A549 (cell line): ENCODE data around the gene CCSER1. TPM values are rescaled to one million over a fixed set of nuclear protein-coding genes. Genes with fewer than 3 reads are reported as not detected.

Source experiments
- ATAC-seq, 2 experiments: fragments of 200-7000 bp in 1 of 2; fragments of >200 bp in 1 of 2; cut with Nextera tagmentation in 1 of 2; cut with Tn5 transposase in 1 of 2; 3 replicates each; pipeline versions ENCODE4 v1.8.0 to v1.9.1; 2018 to 2020; ENCODE audit warnings: mild to moderate bottlenecking in 1 of 2, moderate library complexity in 1 of 2
- CTCF ChIA-PET: fragments of 300-600 bp; sonication (Branson Sonifier 250); formaldehyde crosslinking; extraction: SDS; loops from one replicate; lab custom pipeline; 2021; ENCODE audit warnings: antibody characterized with exemption, inconsistent platforms; lab: Yijun Ruan, JAX
- POLR2A ChIA-PET: fragments of 350-600 bp; formaldehyde crosslinking; extraction: SDS; loops from one replicate; lab custom pipeline; 2021; ENCODE audit warnings: antibody characterized with exemption, inconsistent platforms; lab: Yijun Ruan, JAX
- DNase-seq, 2 experiments: peaks; one replicate each; pipeline versions ENCODE4 v3.0.0 to v3.0.0-alpha.2; 2011 to 2016; ENCODE audit warnings: low read depth in 1 of 2, low spot score in 1 of 2
- FAIRE-seq: peaks from 2 replicates; lab custom pipeline; 2011; peaks lifted over from hg19 to GRCh38; lab: Jason Lieb, UNC
- H3K27ac ChIP-seq, 2 experiments: fragments of >200 bp; sonication (Bioruptor Twin); formaldehyde crosslinking; 3 replicates each; pipeline ENCODE4 v1.5.1; 2016 to 2017
- H3K4me1 ChIP-seq: fragments of >200 bp; sonication (Bioruptor Twin); formaldehyde crosslinking; 3 replicates; pipeline ENCODE4 v1.6.1; 2016
- H3K4me2 ChIP-seq: fragments of >200 bp; sonication (Bioruptor Twin); formaldehyde crosslinking; 3 replicates; pipeline ENCODE4 v1.6.1; 2016
- H3K4me3 ChIP-seq: fragments of >200 bp; sonication (Bioruptor Twin); formaldehyde crosslinking; 3 replicates; pipeline ENCODE4 v1.5.1; 2016
- H3K9me3 ChIP-seq: fragments of >200 bp; sonication (Bioruptor Twin); formaldehyde crosslinking; 3 replicates; pipeline ENCODE4 v1.6.1; 2016
- BCL3 ChIP-seq: fragments of >200 bp; sonication (Bioruptor Twin); formaldehyde crosslinking; IDR thresholded peaks from 3 replicates; pipeline ENCODE4 v1.6.1; 2016
- CBX8 ChIP-seq: fragments of 200-600 bp; sonication (generic); IDR thresholded peaks from 2 replicates; pipeline ENCODE4 v1.6.1; 2016
- E2F6 ChIP-seq: IDR thresholded peaks from 2 replicates; pipeline ENCODE4 v1.6.1; 2012; ENCODE audit warnings: low read depth, borderline replicate concordance
- EP300 ChIP-seq, 2 experiments: fragments of >200 bp; sonication (Bioruptor Twin); formaldehyde crosslinking; IDR thresholded peaks; 2 replicates in 1 of 2; 3 replicates in 1 of 2; pipeline ENCODE4 v1.6.1; 2016 to 2017
- ESRRA ChIP-seq: fragments of 150-350 bp; IDR thresholded peaks from 2 replicates; pipeline ENCODE4 v1.6.1; 2014; ENCODE audit warnings: mild to moderate bottlenecking, low read length, borderline replicate concordance
- HES2 ChIP-seq: fragments of >200 bp; sonication (Bioruptor Twin); formaldehyde crosslinking; IDR thresholded peaks from 2 replicates; pipeline ENCODE4 v1.6.1; 2016
- JUN ChIP-seq, 2 experiments: fragments of >200 bp; sonication (Bioruptor Twin); formaldehyde crosslinking; IDR thresholded peaks; 2 replicates in 1 of 2; 3 replicates in 1 of 2; pipeline ENCODE4 v1.6.1; 2016 to 2017
- KDM1A ChIP-seq: fragments of 200-600 bp; sonication (generic); IDR thresholded peaks from 2 replicates; pipeline ENCODE4 v1.6.1; 2016; ENCODE audit warnings: low read depth, mild to moderate bottlenecking
- MAFK ChIP-seq: fragments of 450-650 bp; IDR thresholded peaks from 2 replicates; pipeline ENCODE4 v1.6.1; 2014; ENCODE audit not compliant: partially characterized antibody
- MAX ChIP-seq: IDR thresholded peaks from 2 replicates; pipeline ENCODE4 v1.6.1; 2012
- NPAS2 ChIP-seq: fragments of 250-450 bp; sonication (Bioruptor Pico); IDR thresholded peaks from 2 replicates; pipeline ENCODE4 v1.8.0; 2022; ENCODE audit warnings: mild to moderate bottlenecking, moderate library complexity, borderline replicate concordance
- PBX3 ChIP-seq: IDR thresholded peaks from 2 replicates; pipeline ENCODE4 v1.6.1; 2012
- PHF8 ChIP-seq: fragments of 200-600 bp; sonication (generic); IDR thresholded peaks from 2 replicates; pipeline ENCODE4 v1.6.1; 2016; ENCODE audit warnings: low read depth, mild to moderate bottlenecking, antibody characterized with exemption, moderate library complexity, borderline replicate concordance
- POLR2AphosphoS2 ChIP-seq: conservative IDR thresholded peaks from 2 replicates; pipeline ENCODE4 v1.6.1; 2012; ENCODE audit warnings: low read length, improper control_type of control experiment, inconsistent platforms
- RAD21 ChIP-seq, 2 experiments: fragments of >200 bp in 1 of 2; sonication (Bioruptor Twin) in 1 of 2; formaldehyde crosslinking in 1 of 2; IDR thresholded peaks in 1 of 2; conservative IDR thresholded peaks in 1 of 2; 2 replicates in 1 of 2; 3 replicates in 1 of 2; pipeline ENCODE4 v1.6.1; 2012 to 2018; ENCODE audit warnings: inconsistent platforms in 1 of 2
- RFX5 ChIP-seq: fragments of 450-650 bp; IDR thresholded peaks from 2 replicates; pipeline ENCODE4 v1.7.1; 2014; ENCODE audit warnings: antibody characterized with exemption, mild to moderate bottlenecking, moderate library complexity
- RNF2 ChIP-seq: fragments of 200-600 bp; sonication (generic); IDR thresholded peaks from 2 replicates; pipeline ENCODE4 v1.6.1; 2016; ENCODE audit warnings: low read depth, mild to moderate bottlenecking, antibody characterized with exemption, moderate library complexity, borderline replicate concordance
- SMC3 ChIP-seq: fragments of >200 bp; sonication (Bioruptor Twin); formaldehyde crosslinking; IDR thresholded peaks from 3 replicates; pipeline ENCODE4 v1.6.1; 2018; ENCODE audit warnings: inconsistent platforms
- TP53 ChIP-seq: fragments of 250-450 bp; sonication (Bioruptor Pico); IDR thresholded peaks from 2 replicates; pipeline ENCODE4 v1.5.0; 2021; ENCODE audit warnings: mild to moderate bottlenecking, moderate library complexity
- WGBS: methylation state at CpG from one replicate; pipeline ENCODE4 v1.1.6; 2017; ENCODE audit errors: missing lambda C conversion rate; 5-methylcytosine and 5-hydroxymethylcytosine counted together
- polyA plus RNA-seq, 4 experiments: library from polyadenylated mRNA; depleted of rRNA in 3 of 4; stranded (reverse); fragments of >200 nt; fragmentation: RNase III in 1 of 4; extraction: RNeasy Plus Mini Kit Qiagen cat#74134 plus additional on column Dnase treatment in 1 of 4; gene quantifications; 2 replicates in 3 of 4; 3 replicates in 1 of 4; pipeline ENCODE4 v1.2.3, GENCODE V29; 2011 to 2017
- TF ChIP-seq, protein P1 (sequence below): fragments of 450-650 bp; IDR thresholded peaks from 2 replicates; pipeline ENCODE4 v1.6.1; 2014; ENCODE audit warnings: antibody characterized with exemption
- TF ChIP-seq, protein P2 (sequence below): fragments of 250-450 bp; sonication (Bioruptor Pico); IDR thresholded peaks from 2 replicates; pipeline ENCODE4 v1.5.0; 2021; ENCODE audit warnings: mild to moderate bottlenecking, moderate library complexity, borderline replicate concordance

CCSER1 gene
- polyA plus RNA-seq, 2 of the 4 experiments (the other 2 are of a cell fraction), result 0.06 TPM; not detected in 1

GRCh38 chr4:91070736-91071135, 943.5 kb downstream of the CCSER1 start:
- DNase-seq, result no peak
- H3K9me3 ChIP-seq, result no peaks in the 10 kb centered on the region
- FAIRE-seq, result no peak
- no peak for ATAC-seq
- TF ChIP-seq, protein P1, sequence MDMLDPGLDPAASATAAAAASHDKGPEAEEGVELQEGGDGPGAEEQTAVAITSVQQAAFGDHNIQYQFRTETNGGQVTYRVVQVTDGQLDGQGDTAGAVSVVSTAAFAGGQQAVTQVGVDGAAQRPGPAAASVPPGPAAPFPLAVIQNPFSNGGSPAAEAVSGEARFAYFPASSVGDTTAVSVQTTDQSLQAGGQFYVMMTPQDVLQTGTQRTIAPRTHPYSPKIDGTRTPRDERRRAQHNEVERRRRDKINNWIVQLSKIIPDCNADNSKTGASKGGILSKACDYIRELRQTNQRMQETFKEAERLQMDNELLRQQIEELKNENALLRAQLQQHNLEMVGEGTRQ, result no peak
- TF ChIP-seq EP300 (IDR thresholded peaks at IDR 0.05) (no peak), MAFK (peak; percentile 36)
- no peak overlapping the region for H3K4me3 ChIP-seq
- H3K4me1 ChIP-seq, result no peaks in the 10 kb centered on the region
- ChIA-PET CTCF (no interaction called here), POLR2A (no interaction called here)
- WGBS, result 48% methylated on average over 3 of the region's 3 CpGs
- no peak overlapping the region for H3K4me2 ChIP-seq
- H3K27ac ChIP-seq, result no peak overlapping the region

- no peak for TF ChIP-seq ESRRA
- TF ChIP-seq JUN (IDR thresholded peaks at IDR 0.05), result no peak
- no peak overlapping the region for H3K4me3 ChIP-seq
- H3K4me1 ChIP-seq, result no peaks in the 10 kb centered on the region
- FAIRE-seq (no peak), DNase-seq (no peak), ATAC-seq (no peak)
- ChIA-PET POLR2A (no interaction called here), CTCF (no interaction called here)
- H3K9me3 ChIP-seq, result no peaks in the 10 kb centered on the region; the same call in 2 of the 3 replicates
- no peak overlapping the region for H3K27ac ChIP-seq
- H3K4me2 ChIP-seq, result no peak overlapping the region
These were observed 949.0 kb downstream of the CCSER1 start for GRCh38 chr4:91076147-91076546.

DNA sequence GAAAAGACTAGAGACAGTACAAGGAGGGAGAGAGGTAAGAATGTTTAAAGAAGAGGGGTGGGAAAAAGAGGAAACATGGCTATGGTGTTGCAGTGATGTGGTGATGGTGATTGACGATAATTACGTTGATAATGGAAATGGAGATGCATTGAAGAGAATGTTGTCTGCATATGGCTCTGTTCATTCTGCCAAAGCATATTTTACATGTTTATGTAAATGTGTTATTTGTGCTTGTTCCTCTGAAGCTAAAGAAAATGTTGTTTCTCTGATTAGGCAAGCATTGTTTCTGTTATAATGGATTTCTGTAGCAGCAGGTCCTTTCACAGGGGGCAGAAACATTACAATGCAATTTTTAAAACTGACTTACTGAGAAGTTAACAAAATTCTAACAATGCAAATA, 958.8 kb downstream of the CCSER1 start:
- no peak overlapping the region for H3K4me2 ChIP-seq
- H3K4me1 ChIP-seq, result no peaks in the 10 kb centered on the region
- ATAC-seq (no peak), DNase-seq (no peak), FAIRE-seq (no peak)
- no peak overlapping the region for H3K4me3 ChIP-seq
- H3K9me3 ChIP-seq, result no peaks in the 10 kb centered on the region
- POLR2A ChIA-PET, result no interaction called here
- H3K27ac ChIP-seq, result no peak overlapping the region
- TF ChIP-seq BCL3 (no peak), PBX3 (no peak), JUN (IDR thresholded peaks at IDR 0.05) (no peak), TP53 (CRISPR knock-in tag) (no peak), PHF8 (no peak), MAX (no peak), E2F6 (no peak), RFX5 (no peak), HES2 (no peak), POLR2AphosphoS2 (no peak), RAD21 (conservative IDR thresholded peaks at IDR 0.05 in 1 of 2, IDR thresholded peaks at IDR 0.05 in 1 of 2) (no peak), SMC3 (no peak), CBX8 (no peak), RNF2 (no peak), KDM1A (no peak), NPAS2 (CRISPR knock-in tag) (no peak)
- TF ChIP-seq, protein P2, sequence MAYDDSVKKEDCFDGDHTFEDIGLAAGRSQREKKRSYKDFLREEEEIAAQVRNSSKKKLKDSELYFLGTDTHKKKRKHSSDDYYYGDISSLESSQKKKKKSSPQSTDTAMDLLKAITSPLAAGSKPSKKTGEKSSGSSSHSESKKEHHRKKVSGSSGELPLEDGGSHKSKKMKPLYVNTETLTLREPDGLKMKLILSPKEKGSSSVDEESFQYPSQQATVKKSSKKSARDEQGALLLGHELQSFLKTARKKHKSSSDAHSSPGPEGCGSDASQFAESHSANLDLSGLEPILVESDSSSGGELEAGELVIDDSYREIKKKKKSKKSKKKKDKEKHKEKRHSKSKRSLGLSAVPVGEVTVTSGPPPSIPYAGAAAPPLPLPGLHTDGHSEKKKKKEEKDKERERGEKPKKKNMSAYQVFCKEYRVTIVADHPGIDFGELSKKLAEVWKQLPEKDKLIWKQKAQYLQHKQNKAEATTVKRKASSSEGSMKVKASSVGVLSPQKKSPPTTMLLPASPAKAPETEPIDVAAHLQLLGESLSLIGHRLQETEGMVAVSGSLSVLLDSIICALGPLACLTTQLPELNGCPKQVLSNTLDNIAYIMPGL (CRISPR knock-in tag), result no peak
- TF ChIP-seq, all 56 proteins: peak for 0
- CTCF ChIA-PET, result no interaction called here
- 66% methylated on average over 2 of the region's 2 CpGs for WGBS
